Immature natural killer cell (primary cell): ENCODE measurements around the gene RPN1. TPM values are rescaled to one million over a fixed set of nuclear protein-coding genes. Genes with fewer than 3 reads are reported as not detected.
A peak's percentile ranks its signal among the peaks of the same experiment; 100 is the strongest.
"Not testable (repeated sequence)": the region's sequence is repeated elsewhere in the genome, so short reads cannot be mapped to it uniquely, and the experiment has no call there.

Source experiments
- DNase-seq, 3 donors: peaks; one replicate each; pipeline ENCODE4 v3.0.0; 2022; ENCODE audit warnings: mixed read lengths in 1 of 3
- H3K27ac Mint-ChIP-seq, 6 donors: one replicate each; pipeline ENCODE4 v1.8.0; 2020; ENCODE audit warnings: mixed read lengths in 6 of 6, mild to moderate bottlenecking in 5 of 6, inconsistent platforms in 4 of 6, moderate library complexity in 3 of 6
- H3K27me3 Mint-ChIP-seq, 3 donors: one replicate each; pipeline ENCODE4 v1.8.0; 2020 to 2021; ENCODE audit warnings: low read depth in 3 of 3, mild to moderate bottlenecking in 3 of 3, mixed read lengths in 3 of 3, moderate library complexity in 3 of 3, inconsistent platforms in 1 of 3
- H3K36me3 Mint-ChIP-seq, 3 donors: one replicate each; pipeline ENCODE4 v1.8.0; 2020; ENCODE audit warnings: mixed read lengths in 3 of 3, inconsistent platforms in 2 of 3, mild to moderate bottlenecking in 2 of 3
- H3K4me1 Mint-ChIP-seq, 2 donors: one replicate each; pipeline ENCODE4 v1.8.0; 2020; ENCODE audit warnings: inconsistent platforms in 2 of 2, mild to moderate bottlenecking in 2 of 2, mixed read lengths in 2 of 2, moderate library complexity in 1 of 2
- H3K4me3 Mint-ChIP-seq, 5 donors: one replicate each; pipeline ENCODE4 v1.8.0; 2020; ENCODE audit warnings: mild to moderate bottlenecking in 5 of 5, mixed read lengths in 5 of 5, inconsistent platforms in 3 of 5, moderate library complexity in 3 of 5
- H3K9me3 Mint-ChIP-seq, 6 donors: one replicate each; pipeline ENCODE4 v1.8.0; 2020; ENCODE audit warnings: mild to moderate bottlenecking in 6 of 6, mixed read lengths in 6 of 6, inconsistent platforms in 4 of 6, moderate library complexity in 3 of 6
- polyA plus RNA-seq, 3 donors: library from polyadenylated mRNA; unstranded; fragments of 300-500 nt; fragmentation: Illumina TruSeq; gene quantifications; one replicate each; pipeline ENCODE4 v1.2.3, GENCODE V29; 2021

RPN1 gene
- polyA plus RNA-seq, 3 donors from 2014 or later = 293 to 404 (median 308) TPM

DNA sequence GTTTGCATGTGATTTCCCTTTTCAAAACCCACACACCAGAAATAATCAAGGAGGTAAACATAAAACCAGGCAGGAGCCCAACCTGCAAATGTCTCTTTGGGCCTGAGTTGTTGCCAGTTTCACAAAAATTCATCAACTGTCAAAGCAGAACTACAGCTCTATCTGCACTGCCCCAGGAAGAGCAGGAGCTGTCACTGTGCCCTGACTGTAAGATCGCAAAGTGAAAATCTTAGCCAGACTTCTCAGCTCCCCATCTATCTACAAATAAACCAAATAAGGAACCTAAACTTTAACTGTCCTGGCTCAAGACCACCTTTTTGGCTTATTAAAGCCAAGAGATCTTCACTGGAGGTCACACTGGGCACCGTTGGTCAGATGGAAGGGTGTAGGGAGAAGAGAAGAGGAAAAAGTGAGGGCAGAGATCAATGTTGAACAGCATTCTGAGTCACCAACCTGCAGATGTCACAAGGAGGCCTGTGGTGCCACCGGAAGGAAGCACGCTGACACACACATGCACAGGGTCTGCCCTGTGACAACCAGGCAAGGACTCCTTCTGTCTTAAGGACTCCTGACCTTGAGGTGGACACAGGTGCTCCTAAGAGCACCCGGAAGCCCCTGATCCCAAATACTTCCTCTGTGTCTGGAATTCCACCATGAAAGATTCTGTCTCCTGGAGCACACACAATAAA lies 58.7 kb downstream of the RPN1 start:
- Mint-ChIP-seq H3K4me3 (peak overlapping the region in 3 of 5 donors; percentile 16 to 77 (median 65)), H3K9me3 (no peaks in the 10 kb centered on the region), H3K27ac (peak overlapping the region; percentile 46 to 94 (median 77)), H3K27me3 (peaks cover 0 to 5% (median 1%) of the 10 kb centered on the region in 3 donors), H3K36me3 (no peaks in the 10 kb centered on the region), H3K4me1 (peaks cover 14 to 22% of the 10 kb centered on the region in 2 donors)
- DNase-seq = peak; percentile 22 to 49 (median 30)

DNA sequence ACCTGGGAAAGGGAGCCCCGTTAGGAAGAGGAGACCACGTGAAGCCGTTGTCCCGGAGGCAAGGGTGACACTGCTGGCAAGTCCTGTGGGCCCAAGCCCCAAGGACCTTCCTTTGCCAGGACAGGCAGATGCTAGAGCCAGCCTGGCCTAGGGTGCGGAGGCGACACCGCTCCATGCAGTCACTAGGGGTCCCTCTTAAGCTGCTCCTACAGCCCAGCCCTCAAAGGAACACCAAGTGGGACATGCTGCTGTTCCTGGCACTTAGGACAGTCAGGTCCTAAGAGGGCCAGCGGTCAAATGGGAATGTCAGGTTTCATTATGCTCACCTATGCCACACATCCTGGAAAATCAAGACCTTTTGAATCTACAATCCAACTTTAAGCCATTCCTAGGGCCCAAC lies 59.7 kb downstream of the RPN1 start:
- Mint-ChIP-seq H3K4me3 (no peak overlapping the region), H3K36me3 (no peaks in the 10 kb centered on the region), H3K27ac (peak overlapping the region in 3 of 6 donors; percentile 46 to 92 (median 78)), H3K4me1 (peaks cover 14 to 22% of the 10 kb centered on the region in 2 donors), H3K9me3 (no peaks in the 10 kb centered on the region), H3K27me3 (peaks cover 0 to 6% (median 0%) of the 10 kb centered on the region in 3 donors)
- DNase-seq = no peak

DNA sequence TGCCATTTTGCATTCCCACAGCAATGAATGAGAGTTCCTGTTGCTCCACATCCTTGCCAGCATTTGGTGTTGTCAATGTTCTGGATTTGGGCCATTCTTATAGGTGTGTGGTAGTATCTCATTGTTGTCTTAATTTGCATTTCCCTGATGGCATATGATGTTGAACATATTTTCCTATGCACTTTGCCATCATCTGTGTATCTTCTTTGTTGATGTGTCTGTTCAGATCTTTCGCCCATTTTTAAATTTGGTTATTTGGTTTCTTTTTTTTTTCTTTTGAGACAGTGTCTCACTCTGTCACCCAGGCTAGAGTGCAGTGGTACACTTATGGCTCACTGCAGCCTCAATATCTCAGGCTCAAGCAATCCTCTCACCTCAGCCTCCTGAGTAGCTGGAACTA lies 60.6 kb downstream of the RPN1 start:
- peaks cover 10 to 13% of the 10 kb centered on the region in 2 donors for H3K4me1 Mint-ChIP-seq
- not testable (repeated sequence) for H3K27me3 Mint-ChIP-seq, H3K4me3 Mint-ChIP-seq, H3K9me3 Mint-ChIP-seq, DNase-seq, H3K36me3 Mint-ChIP-seq
- H3K27ac Mint-ChIP-seq = peak overlapping the region in 3 of 6 donors; percentile 3 to 56 (median 44)

DNA sequence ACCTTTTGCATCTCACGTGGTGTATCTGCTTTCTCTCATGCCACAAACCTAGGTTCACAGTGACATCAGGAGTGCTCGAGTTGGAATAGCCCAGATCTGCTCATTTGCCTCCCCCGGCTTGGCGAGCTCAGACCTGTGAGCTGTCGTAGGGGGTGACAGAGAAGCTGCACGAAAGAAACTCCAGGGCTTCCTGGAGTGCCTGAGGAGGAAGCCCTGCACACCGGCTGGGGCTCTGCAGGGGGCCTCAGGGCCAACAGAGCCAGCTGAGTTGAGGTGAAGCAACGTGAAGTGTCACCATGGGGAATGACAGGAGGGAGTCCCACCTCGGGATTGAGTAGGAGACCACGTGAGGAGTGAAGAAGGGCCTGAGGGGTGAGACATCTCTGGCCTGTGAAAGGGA lies 62.5 kb downstream of the RPN1 start:
- H3K27ac Mint-ChIP-seq = peak overlapping the region in 1 of 6 donors; percentile 15
- H3K4me3 Mint-ChIP-seq = no peak overlapping the region
- H3K4me1 Mint-ChIP-seq = peaks cover 5 to 7% of the 10 kb centered on the region in 2 donors

DNA sequence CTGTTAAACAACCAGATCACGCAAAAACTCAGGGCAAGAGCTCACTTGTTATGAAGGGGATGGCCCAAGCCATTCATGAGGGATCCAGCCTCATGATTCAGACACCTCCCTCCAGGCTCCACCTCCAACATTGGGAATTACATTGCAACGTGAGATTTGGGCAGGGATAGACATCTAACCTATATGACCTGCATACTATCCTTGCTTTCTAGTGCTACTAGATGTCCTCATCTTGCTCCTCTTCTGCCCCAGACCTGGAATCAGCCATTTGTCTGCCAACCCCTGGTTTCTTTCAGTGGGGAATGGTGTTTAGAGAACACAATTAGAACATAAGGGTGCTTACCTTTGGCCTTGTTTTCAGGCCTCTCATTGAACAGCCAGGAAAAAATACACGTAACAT lies 63.2 kb downstream of the RPN1 start:
- H3K4me3 Mint-ChIP-seq = no peak overlapping the region
- peaks cover 0 to 6% (median 4%) of the 10 kb centered on the region in 3 donors for H3K27me3 Mint-ChIP-seq
- no peaks in the 10 kb centered on the region for H3K9me3 Mint-ChIP-seq
- DNase-seq = no peak
- no peaks in the 10 kb centered on the region for H3K36me3 Mint-ChIP-seq
- H3K27ac Mint-ChIP-seq = no peak overlapping the region
- peaks cover 5 to 7% of the 10 kb centered on the region in 2 donors for H3K4me1 Mint-ChIP-seq

More for the DNA sequence above, 62.5 kb downstream of the RPN1 start:
- DNase-seq = no peak
- Mint-ChIP-seq H3K9me3 (no peaks in the 10 kb centered on the region), H3K36me3 (no peaks in the 10 kb centered on the region), H3K27me3 (peaks cover 0 to 4% (median 2%) of the 10 kb centered on the region in 3 donors)

DNA sequence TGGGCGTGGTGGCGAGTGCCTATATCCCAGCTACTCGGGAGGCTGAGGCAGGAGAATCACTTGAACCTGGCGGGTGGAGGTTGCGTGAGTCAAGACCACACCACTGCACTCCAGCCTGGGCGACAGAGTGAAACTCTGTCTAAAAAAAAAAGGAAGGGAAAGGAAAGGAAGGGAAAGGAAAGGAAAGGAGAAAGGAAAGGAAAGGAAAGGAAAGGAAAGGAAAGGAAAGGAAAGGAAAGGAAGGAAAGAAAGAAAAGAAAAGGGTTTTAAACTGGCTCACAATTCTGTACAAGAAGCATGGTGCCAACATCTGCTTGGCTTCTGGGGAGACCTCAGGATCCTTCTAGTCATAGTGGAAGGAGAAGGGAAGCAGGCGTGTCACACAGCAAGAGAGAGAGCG lies 63.7 kb downstream of the RPN1 start:
- H3K9me3 Mint-ChIP-seq, H3K4me1 Mint-ChIP-seq, H3K36me3 Mint-ChIP-seq, DNase-seq, H3K27ac Mint-ChIP-seq, H3K27me3 Mint-ChIP-seq: not testable (repeated sequence)
- H3K4me3 Mint-ChIP-seq = peak overlapping the region in 1 of 5 donors; percentile 15

DNA sequence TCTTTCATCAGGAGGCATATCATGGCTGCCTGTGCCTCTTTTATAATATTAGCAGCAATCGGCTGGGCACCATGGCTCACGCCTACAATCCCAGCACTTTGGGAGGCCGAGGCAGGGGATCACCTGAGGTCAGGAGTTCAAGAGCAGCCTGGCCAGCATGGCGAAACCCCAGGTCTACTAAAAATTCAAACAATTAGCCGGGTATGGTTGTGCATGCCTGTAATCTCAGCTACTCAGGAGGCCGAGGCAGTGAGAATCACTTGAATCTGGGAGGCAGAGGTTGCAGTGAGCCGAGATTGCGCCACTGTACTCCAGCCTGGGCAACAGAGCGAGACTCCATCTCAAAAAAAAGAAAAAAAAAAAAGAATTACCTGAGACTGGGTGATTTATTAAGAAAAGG lies 64.2 kb downstream of the RPN1 start:
- not testable (repeated sequence) for H3K27me3 Mint-ChIP-seq, H3K36me3 Mint-ChIP-seq, H3K9me3 Mint-ChIP-seq, H3K4me3 Mint-ChIP-seq, H3K4me1 Mint-ChIP-seq, DNase-seq, H3K27ac Mint-ChIP-seq

DNA sequence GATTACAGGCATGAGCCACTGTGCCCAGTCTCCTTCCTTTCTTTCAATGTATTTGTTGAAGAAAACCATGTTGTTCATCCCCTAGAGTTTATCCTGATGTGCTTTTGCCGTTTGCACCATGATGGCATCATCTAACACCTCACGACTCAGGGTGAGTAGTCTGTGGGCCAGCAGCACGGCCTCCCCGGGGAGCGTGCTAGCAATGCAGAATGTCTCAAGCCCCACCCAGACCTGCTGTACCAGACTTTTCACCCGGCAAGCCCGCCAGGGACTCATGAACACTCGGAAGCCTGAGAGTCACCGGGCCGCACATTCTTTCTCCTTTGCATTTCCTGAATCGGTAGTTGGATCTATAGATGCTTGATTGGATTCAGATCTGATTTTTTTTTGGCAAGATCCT lies 64.6 kb downstream of the RPN1 start:
- H3K27ac Mint-ChIP-seq = no peak overlapping the region
- no peaks in the 10 kb centered on the region for H3K36me3 Mint-ChIP-seq
- H3K4me3 Mint-ChIP-seq = no peak overlapping the region
- no peaks in the 10 kb centered on the region for H3K4me1 Mint-ChIP-seq
- no peak for DNase-seq
- no peaks in the 10 kb centered on the region for H3K9me3 Mint-ChIP-seq
- peaks cover 0 to 8% (median 4%) of the 10 kb centered on the region in 3 donors for H3K27me3 Mint-ChIP-seq

DNA sequence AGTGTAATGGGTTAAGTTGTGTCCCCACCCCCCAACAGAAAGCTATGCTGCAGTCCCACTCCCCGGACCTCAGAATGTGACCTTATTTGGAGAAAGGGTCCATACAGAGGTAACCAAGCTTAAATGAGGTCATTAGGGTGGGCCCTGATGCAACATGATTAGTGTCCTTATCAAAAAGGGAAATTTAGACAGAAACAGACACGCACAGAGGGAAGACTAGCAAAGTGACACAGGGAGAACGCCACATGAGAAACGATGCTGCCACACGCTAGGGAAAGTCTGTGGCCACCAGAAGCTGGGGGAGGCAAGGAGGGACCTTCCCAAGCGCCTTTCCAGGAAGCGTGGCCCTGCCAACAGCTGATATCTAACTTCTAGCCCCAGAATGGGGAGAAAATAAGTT lies 65.4 kb downstream of the RPN1 start:
- no peak overlapping the region for H3K4me3 Mint-ChIP-seq
- no peaks in the 10 kb centered on the region for H3K4me1 Mint-ChIP-seq
- H3K9me3 Mint-ChIP-seq = no peaks in the 10 kb centered on the region
- no peaks in the 10 kb centered on the region for H3K36me3 Mint-ChIP-seq
- peaks cover 0 to 12% (median 4%) of the 10 kb centered on the region in 3 donors for H3K27me3 Mint-ChIP-seq
- no peak for DNase-seq
- no peak overlapping the region for H3K27ac Mint-ChIP-seq

DNA sequence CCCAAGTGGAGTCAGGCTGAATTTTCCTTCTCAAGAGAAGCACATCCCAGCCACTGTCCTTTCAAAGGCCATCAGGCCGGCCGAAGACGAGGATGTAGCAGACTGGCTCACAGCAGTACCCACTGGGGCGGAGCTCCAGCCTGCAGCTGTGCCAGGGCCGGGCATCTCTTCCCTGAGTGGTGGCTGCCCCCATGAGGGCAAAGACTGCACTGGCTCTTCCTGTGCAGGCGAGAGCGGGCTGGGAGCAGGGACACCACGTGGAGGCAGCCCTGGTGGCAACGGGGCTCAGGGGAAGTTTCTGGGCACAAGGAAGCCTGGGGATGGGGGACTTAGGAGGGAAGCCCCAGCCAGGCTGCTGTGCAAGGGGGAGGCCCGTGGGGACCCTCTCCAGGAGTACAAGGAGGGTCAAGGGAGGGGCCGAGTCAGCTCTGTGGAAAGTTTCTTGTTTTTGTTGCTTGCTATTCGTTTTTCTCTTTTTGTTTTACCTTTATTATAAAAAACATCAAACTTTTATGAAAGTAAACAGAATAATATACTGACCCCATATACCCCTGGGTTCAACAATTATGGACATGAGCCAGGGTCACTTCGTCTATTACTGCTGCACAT lies 66.1 kb downstream of the RPN1 start:
- no peak for DNase-seq
- H3K4me1 Mint-ChIP-seq = no peaks in the 10 kb centered on the region
- H3K9me3 Mint-ChIP-seq = no peaks in the 10 kb centered on the region
- peaks cover 0 to 12% (median 2%) of the 10 kb centered on the region in 3 donors for H3K27me3 Mint-ChIP-seq
- no peak overlapping the region for H3K27ac Mint-ChIP-seq
- H3K36me3 Mint-ChIP-seq = no peaks in the 10 kb centered on the region
- no peak overlapping the region for H3K4me3 Mint-ChIP-seq

DNA sequence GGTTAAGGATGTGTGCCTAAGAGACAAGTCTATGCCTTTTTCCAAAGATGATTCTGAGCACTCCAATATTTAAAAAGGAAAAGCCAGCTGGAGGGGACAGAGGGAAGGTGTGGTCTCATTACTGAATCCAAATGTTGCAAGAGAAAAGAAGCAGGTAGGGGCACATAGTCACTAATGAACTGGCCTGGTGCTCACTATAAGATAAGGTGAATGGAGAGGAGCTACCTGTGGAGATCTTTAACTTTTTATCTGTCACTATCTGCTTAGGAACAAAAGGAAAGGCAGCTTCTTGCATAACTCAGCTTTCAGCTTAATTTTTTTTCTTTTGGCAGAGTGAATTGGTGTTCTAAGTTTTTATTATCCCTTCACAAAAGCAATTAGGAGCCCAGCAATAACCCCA lies 69.1 kb downstream of the RPN1 start:
- Mint-ChIP-seq H3K4me1 (no peaks in the 10 kb centered on the region), H3K36me3 (no peaks in the 10 kb centered on the region), H3K27me3 (peaks cover 0 to 12% (median 0%) of the 10 kb centered on the region in 3 donors), H3K4me3 (no peak overlapping the region), H3K9me3 (no peaks in the 10 kb centered on the region), H3K27ac (no peak overlapping the region)
- DNase-seq = no peak

DNA sequence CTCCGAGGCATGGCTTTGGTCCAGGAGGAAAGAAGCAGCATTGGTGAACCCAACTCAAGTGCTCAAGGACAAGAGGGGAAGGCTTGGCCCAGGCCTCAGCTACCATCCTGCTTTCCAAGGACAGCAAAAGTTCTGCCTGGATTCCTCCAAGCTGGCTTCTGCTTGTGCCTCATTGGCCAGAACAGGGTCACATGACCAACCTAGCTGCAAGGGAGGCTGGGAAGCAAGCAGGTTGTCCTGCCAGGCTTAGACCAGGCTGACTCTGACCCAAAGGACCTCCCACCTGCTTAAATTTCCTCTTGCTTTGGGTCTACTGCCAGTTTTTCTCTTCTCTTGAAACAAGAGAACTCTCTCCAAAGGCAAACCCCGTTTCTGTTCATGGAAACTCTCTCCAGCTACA lies 70.7 kb downstream of the RPN1 start:
- no peak for DNase-seq
- H3K27me3 Mint-ChIP-seq = peaks cover 0 to 12% (median 0%) of the 10 kb centered on the region in 3 donors

DNA sequence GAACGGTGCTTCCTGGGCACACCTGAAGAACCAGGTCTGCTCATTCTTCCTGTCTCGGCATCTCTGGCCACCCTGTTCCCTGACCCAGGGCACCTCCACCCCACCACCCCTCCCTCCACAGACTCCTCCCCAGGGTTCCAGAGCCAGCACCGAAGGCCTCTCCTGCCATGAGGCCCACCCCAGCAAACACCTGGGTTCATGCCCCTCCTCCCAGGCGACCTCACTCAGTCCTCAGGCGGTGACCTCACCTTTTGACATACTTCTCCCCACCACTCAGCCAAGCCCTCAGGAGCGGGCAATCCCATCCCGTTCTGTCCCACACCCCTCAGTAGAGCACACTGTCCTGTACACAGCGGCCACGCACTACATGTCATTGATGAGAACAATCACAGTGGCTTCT lies 72.3 kb downstream of the RPN1 start:
- H3K36me3 Mint-ChIP-seq = no peaks in the 10 kb centered on the region
- no peak overlapping the region for H3K27ac Mint-ChIP-seq
- DNase-seq = no peak

More for the DNA sequence above, 70.7 kb downstream of the RPN1 start:
- H3K4me1 Mint-ChIP-seq = no peaks in the 10 kb centered on the region
- H3K4me3 Mint-ChIP-seq = no peak overlapping the region
- H3K27ac Mint-ChIP-seq = no peak overlapping the region
- no peaks in the 10 kb centered on the region for H3K9me3 Mint-ChIP-seq
- no peaks in the 10 kb centered on the region for H3K36me3 Mint-ChIP-seq

DNA sequence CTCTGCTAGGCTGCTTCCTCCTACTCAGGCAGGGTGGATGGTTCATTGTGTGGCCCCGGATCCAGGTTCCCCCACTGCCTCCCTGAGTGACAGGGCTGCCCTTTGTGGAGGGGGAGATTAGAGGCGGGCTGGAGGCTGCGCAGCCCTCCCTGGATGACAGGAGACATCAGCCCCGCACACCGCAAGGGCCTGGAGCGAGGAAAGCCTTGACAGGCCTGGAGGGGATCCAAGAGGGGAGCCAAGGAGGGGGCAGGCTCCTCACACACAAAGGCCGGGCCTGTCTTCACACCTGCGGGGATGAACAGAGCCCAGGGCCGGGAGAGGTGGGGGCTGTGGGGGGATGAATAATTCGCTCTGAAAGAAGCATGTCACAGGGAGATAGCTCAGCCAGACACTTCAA lies 72.9 kb downstream of the RPN1 start:
- peaks cover 0 to 9% (median 8%) of the 10 kb centered on the region in 3 donors for H3K27me3 Mint-ChIP-seq
- no peak for DNase-seq
- H3K27ac Mint-ChIP-seq = no peak overlapping the region
- no peaks in the 10 kb centered on the region for H3K36me3 Mint-ChIP-seq
- H3K4me1 Mint-ChIP-seq = peaks cover 10 to 11% of the 10 kb centered on the region in 2 donors
- H3K4me3 Mint-ChIP-seq = no peak overlapping the region
- H3K9me3 Mint-ChIP-seq = no peaks in the 10 kb centered on the region

More for the DNA sequence above, 72.3 kb downstream of the RPN1 start:
- Mint-ChIP-seq H3K9me3 (no peaks in the 10 kb centered on the region), H3K4me1 (peaks cover 4 to 5% of the 10 kb centered on the region in 2 donors), H3K4me3 (no peak overlapping the region), H3K27me3 (peaks cover 0 to 12% (median 5%) of the 10 kb centered on the region in 3 donors)
